GM19467 (cell line): ENCODE results near the gene RAB2B.

Source experiments
- ATAC-seq: cut with Tn5 transposase; IDR thresholded peaks from one replicate; pipeline ENCODE4 v1.9.1; 2021; ENCODE audit warnings: mild to moderate bottlenecking, moderate library complexity; ENCODE audit not compliant: unreplicated experiment

RAB2B gene

DNA sequence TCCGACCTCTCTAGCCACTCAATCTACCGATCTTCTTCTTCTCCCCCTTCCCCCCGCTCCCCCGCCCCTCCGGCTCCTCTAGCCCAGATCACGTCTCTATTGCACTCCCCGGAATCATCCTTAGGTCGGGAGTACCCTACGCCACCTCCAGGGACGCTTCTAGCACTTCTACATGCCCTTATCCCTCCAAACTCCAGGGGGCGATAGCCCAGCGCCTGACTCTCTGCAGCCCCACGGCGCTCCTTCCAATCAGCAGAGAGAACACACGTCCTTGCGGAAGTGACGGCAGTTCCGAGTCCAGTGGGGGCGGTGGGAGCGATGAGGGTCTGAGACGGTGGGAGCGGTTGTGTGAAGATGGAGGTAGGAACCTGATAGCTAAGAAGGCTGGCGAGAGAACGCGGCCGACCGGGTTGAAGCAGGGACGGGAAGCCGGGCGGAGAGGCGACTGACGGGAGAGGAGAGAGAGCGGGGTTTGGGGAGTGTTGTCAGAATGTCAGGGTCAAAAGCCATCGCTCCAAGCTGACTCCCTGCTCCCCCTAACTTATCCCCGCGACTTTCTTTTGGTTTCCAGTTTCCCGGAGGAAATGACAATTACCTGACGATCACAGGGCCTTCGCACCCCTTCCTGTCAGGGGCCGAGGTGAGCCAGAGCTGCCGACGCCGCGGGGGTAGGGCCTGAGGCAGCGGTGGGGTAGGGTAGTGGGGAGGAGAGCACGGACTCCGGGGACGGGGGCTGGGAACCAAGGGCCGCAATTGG, at the start of gene RAB2B, which contains the start of gene TOX4:
RAB2B (minus strand) TSS at position 35 of the 757 bp plus-strand sequence. CDS start 87 bp downstream, outside the sequence.
TOX4 (plus strand) TSS at position 271 of the 757 bp plus-strand sequence; CDS start at position 355, 84 bp downstream.
- peak; percentile 99 for ATAC-seq

GRCh38 chr14:21525962-21526671, 49.4 kb upstream of the RAB2B start, which contains the start of gene SALL2:
Gene SALL2 (minus strand): TSS chr14:21526346. CDS start chr14:21526127, 219 bp downstream.
- no peak for ATAC-seq

- ATAC-seq = no peak
Measured at GRCh38 chr14:21525571-21525961, 48.8 kb upstream of the RAB2B start.

GRCh38 chr14:21524575-21525490, 48.1 kb upstream of the RAB2B start:
- no peak for ATAC-seq

DNA sequence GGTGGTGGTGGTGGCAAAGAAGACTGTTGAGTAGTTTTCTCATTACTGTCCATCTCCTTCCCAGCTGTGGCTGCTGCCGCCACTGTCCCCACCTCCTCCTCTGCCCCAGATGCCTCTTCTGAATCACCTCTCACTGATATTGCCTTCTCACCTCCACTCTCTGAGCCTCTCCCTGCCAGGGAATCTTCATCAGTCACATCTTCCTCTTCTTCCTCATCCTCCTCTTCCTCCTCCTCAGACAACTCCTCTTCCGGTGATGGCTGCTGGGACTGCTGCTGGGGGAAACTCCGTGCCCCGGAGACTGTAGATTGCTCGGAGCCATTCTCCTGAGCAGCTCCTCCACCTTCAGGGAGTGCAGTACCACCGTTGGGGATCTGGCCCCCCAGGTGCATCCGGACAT, 46.4 kb upstream of the RAB2B start:
- ATAC-seq = no peak

GRCh38 chr14:21521501-21521900, 44.7 kb upstream of the RAB2B start:
- no peak for ATAC-seq

DNA sequence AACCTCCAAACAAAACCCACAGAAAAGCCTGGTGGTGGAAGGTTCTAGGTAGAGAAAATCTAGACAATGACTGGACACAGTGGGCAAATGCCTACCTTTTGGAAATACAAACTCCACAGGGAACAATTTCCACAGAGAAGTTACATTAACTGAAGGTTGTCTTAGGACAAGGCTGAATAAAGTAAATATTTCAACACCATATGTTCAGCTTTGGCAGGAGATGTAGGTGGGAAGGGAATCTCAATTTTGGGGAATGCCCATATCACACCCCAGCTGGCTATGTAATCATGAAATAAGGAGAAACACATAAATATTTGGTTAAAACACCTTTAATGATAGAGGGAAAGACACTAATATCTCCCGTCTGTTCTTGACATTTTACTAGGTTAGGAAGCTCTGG, 44.0 kb upstream of the RAB2B start:
- no peak for ATAC-seq

DNA sequence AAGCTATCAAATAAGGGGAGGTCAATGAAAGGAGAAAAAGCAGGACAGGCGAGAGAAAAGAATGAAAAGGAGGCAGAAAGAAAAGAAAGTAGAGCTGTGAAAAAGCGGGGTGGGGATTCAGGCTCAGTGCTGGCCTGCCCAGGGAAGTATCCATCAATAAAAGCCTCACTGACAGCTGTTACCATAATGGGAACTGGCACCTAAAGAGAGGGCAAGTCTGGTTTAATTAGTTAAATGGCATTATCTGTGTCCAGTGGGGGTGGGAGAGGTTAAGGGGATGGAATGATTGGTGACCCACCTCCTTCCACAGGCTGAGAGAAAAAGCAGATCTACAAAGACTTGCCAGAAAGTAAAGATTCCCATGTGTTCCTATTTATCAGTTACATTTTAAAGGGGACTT, 42.0 kb upstream of the RAB2B start:
- no peak for ATAC-seq

DNA sequence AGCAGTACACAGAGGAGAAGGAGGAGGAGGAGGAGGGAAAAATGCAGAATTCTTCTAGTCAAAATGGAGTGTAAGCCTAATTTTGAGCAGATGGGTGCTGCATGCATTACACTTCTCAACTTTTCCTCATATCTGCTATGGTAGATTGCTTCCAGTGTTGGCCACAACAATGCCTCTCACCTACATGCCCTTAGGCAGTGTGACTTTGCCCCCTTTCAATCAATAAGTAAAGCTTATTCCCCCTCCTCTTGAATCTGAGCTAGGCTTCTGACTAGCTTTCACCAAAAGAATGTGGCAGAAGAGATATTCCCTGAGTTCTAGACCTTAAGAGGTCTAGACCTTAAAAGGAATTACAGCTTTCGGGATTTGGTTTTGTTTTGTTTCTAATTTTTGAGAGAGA, 37.6 kb upstream of the RAB2B start:
- ATAC-seq = no peak

- ATAC-seq = peak; percentile 99
Measured at GRCh38 chr14:21510735-21511657, 34.2 kb upstream of the RAB2B start, which contains the start of gene METTL3. Gene METTL3 (minus strand): TSS chr14:21511340. CDS start chr14:21511223, 117 bp downstream.

GRCh38 chr14:21509432-21510143, 32.8 kb upstream of the RAB2B start:
- ATAC-seq = no peak

DNA sequence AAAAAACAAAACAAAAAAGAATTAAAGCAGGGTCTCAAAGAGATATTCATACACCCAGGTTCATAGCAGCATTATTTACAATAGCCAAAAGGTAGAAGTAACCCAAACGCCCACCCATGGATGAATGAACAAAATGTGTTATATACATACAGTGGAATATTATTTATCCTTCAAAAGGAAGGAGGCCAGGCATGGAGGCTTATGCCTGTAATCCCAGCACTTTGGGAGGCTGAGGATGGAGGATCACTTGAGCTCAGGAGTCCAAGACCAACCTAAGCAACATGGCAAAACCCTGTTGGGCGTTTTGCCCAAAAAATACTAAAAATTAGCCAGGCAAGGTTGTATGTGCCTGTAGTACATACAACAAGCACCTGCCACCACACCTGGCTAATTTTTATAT, 29.8 kb upstream of the RAB2B start:
- no peak for ATAC-seq

DNA sequence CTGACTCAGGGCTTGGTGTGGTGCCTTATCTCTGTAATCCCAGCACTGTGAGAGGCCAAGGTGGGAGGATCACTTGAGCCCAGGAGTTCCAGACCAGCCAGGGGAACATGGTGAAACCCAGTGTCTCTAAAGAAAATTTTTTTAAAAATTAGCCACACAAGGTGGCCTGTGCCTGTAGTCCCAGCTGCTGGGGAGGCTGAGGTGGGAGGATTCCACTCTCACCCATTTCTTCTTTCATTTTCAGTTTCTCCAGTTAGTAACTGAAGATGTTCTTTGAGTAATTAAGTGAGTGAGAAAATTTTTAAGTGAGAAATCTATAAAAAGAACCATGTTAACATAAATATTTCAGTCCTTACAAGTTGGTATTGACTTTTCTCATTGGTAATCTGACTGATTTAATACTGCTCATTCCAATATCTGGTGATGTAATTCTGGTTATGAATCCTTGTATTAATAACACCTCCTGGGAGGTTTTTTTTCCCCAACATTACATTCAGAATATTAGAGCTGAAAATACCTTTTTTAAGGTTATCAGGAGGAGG, 28.3 kb upstream of the RAB2B start:
- peak; percentile 72 for ATAC-seq

- no peak for ATAC-seq
Measured at GRCh38 chr14:21503376-21503775, 26.6 kb upstream of the RAB2B start.

- ATAC-seq = no peak
Measured at GRCh38 chr14:21501568-21501967, 24.8 kb upstream of the RAB2B start.

DNA sequence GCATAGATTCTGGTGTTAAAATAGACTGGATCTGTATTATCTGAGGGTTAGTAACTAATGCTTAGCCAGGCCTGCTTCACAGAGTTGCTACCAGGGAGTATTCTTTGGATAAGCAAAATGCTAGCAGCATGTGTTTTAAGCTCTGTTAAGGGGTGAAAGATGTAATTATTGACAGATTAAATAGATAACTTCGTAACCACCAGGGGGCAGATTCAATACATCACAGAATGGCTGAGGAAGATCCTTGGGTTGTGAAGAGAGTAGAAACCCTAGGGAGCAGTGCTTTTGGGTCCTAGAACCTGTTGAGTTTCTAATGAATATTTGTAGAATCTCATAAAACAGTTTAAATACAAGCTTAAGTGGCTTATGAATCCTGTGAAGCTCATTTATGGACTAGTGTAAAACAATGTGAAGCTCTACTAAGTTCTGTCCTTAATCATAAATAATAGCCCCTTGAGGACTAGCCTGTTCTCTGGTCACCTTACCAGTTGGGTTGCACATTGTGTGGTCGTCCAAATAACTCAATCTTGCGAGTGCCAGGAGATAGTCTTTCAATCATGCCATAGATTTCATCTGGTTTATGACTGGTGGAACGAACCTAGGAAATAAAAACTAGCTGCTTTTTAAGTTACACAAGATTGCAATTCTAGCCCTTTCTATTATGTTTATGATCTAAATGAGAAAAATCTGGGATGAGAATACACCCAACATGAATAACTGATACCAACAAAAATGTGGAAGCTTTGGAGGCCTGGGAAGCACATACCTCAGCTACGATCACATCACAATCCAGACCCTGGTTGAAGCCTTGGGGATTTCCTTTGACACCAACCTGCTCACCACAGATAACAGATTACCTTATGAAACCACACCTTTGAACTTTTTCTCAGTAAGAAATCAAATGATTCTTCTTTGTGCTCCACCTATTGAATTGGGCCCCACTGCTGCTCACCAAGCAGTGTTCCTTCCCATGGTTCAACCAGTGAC, 22.1 kb upstream of the RAB2B start:
- no peak for ATAC-seq

DNA sequence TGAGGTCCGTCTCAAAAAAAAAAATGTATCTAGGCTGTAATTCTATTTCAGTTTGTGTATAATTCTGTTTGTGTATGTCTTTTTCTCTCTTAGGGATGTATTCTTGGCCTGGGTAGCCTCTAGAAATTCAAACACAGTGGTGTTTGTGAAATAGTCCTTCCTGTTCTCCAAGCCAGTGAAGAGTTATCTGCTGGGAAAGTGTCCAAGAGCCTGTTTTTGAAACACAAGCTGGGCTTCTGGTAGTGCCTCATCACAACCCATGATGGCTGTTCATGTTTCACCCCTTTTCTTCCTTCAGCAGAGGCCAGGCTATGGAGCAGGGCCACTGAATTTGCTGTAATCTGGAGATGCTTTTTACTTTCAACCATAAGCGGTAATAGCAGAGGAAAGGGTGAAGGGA, 19.7 kb upstream of the RAB2B start:
- no peak for ATAC-seq
